ENCODE data around the gene FBXW5. TPM values are rescaled to one million over a fixed set of nuclear protein-coding genes. Genes with fewer than 3 reads are reported as not detected.

Gene FBXW5
- total RNA-seq, 2 experiments from 2014 or later: 63.3 to 89.6 TPM

- Histone ChIP-seq H3K79me2 (ENCODE audit: insufficient read depth, low read depth, low read length) (no peaks in the 10 kb centered on the region), H3K4me3 (ENCODE audit: low read depth, low read length, poor library complexity, severe bottlenecking) (no peak overlapping the region), H3K36me3 (ENCODE audit: insufficient read depth, low read length) (peaks cover 83% of the 10 kb centered on the region), H3K4me2 (ENCODE audit: low read length) (no peak overlapping the region), H3K4me1 (ENCODE audit: insufficient read depth, low read length, poor library complexity, severe bottlenecking) (no peaks in the 10 kb centered on the region), H4K20me1 (ENCODE audit: insufficient read depth, low read length) (no peaks in the 10 kb centered on the region), H2AFZ (ENCODE audit: low read length) (no peak overlapping the region), H3K9me3 (ENCODE audit: low read length) (no peaks in the 10 kb centered on the region), H3K27ac (ENCODE audit: low read depth, low read length, poor library complexity, severe bottlenecking) (no peak overlapping the region), H3K9me2 (ENCODE audit: insufficient read depth, low read length) (no peaks in the 10 kb centered on the region)
- intact Hi-C loops (cut with micrococcal nuclease; ENCODE audit: unreplicated experiment): no loop called here
- POLR2A ChIA-PET: interaction anchor here (0.9 kb wide), 1 partner anchor 10 kb away, joined by 4 read pairs; no protein-coding TSS in a partner anchor
- no peak for DNase-seq (ENCODE audit: low spot score)
- BruUV-seq (replicated peaks): no TSS peak
- TF ChIP-seq CTCF (conservative IDR thresholded peaks at IDR 0.05; ENCODE audit: low read length): no peak
- no peak for TF ChIP-seq EZH2phosphoT487 (IDR thresholded peaks at IDR 0.05; ENCODE audit: borderline replicate concordance, low read depth, low read length)
- CTCF ChIA-PET (ENCODE audit: unreplicated experiment): no interaction called here
Observed at GRCh38 chr9:136907011-136907914, 37.3 kb downstream of the FBXW5 start.

GRCh38 chr9:136906266-136906665 lies 38.3 kb downstream of the FBXW5 start:
- CTCF ChIA-PET (ENCODE audit: unreplicated experiment): no interaction called here
- BruUV-seq (replicated peaks): no TSS peak
- intact Hi-C loops (cut with micrococcal nuclease; ENCODE audit: unreplicated experiment): no loop called here
- H3K27ac ChIP-seq (ENCODE audit: low read depth, low read length, poor library complexity, severe bottlenecking): no peak overlapping the region
- TF ChIP-seq EZH2phosphoT487 (IDR thresholded peaks at IDR 0.05; ENCODE audit: borderline replicate concordance, low read depth, low read length) (no peak), CTCF (conservative IDR thresholded peaks at IDR 0.05; ENCODE audit: low read length) (no peak)
- H3K9me3 ChIP-seq (ENCODE audit: low read length): no peaks in the 10 kb centered on the region
- no peak overlapping the region for H3K4me3 ChIP-seq (ENCODE audit: low read depth, low read length, poor library complexity, severe bottlenecking)
- H2AFZ ChIP-seq (ENCODE audit: low read length): no peak overlapping the region
- no peaks in the 10 kb centered on the region for H3K9me2 ChIP-seq (ENCODE audit: insufficient read depth, low read length)
- POLR2A ChIA-PET: no interaction called here
- H3K79me2 ChIP-seq (ENCODE audit: insufficient read depth, low read depth, low read length): no peaks in the 10 kb centered on the region
- peaks cover 90% of the 10 kb centered on the region for H3K36me3 ChIP-seq (ENCODE audit: insufficient read depth, low read length)
- no peaks in the 10 kb centered on the region for H3K4me1 ChIP-seq (ENCODE audit: insufficient read depth, low read length, poor library complexity, severe bottlenecking)
- no peak overlapping the region for H3K4me2 ChIP-seq (ENCODE audit: low read length)
- DNase-seq (ENCODE audit: low spot score): no peak
- no peaks in the 10 kb centered on the region for H4K20me1 ChIP-seq (ENCODE audit: insufficient read depth, low read length)

GRCh38 chr9:136903041-136903554 lies 41.4 kb downstream of the FBXW5 start:
- H3K79me2 ChIP-seq (ENCODE audit: insufficient read depth, low read depth, low read length): no peaks in the 10 kb centered on the region
- no peak for DNase-seq (ENCODE audit: low spot score)
- BruUV-seq (replicated peaks): no TSS peak
- peaks cover 96% of the 10 kb centered on the region for H3K36me3 ChIP-seq (ENCODE audit: insufficient read depth, low read length)
- ChIA-PET POLR2A (no interaction called here), CTCF (ENCODE audit: unreplicated experiment) (no interaction called here)
- H3K27ac ChIP-seq (ENCODE audit: low read depth, low read length, poor library complexity, severe bottlenecking): no peak overlapping the region
- TF ChIP-seq CTCF (conservative IDR thresholded peaks at IDR 0.05; ENCODE audit: low read length) (no peak), EZH2phosphoT487 (IDR thresholded peaks at IDR 0.05; ENCODE audit: borderline replicate concordance, low read depth, low read length) (no peak)
- no peak overlapping the region for H3K4me3 ChIP-seq (ENCODE audit: low read depth, low read length, poor library complexity, severe bottlenecking)
- no peaks in the 10 kb centered on the region for H4K20me1 ChIP-seq (ENCODE audit: insufficient read depth, low read length)
- intact Hi-C loops (cut with micrococcal nuclease; ENCODE audit: unreplicated experiment): no loop called here
- no peaks in the 10 kb centered on the region for H3K9me2 ChIP-seq (ENCODE audit: insufficient read depth, low read length)
- no peaks in the 10 kb centered on the region for H3K4me1 ChIP-seq (ENCODE audit: insufficient read depth, low read length, poor library complexity, severe bottlenecking)
- no peak overlapping the region for H2AFZ ChIP-seq (ENCODE audit: low read length)
- no peaks in the 10 kb centered on the region for H3K9me3 ChIP-seq (ENCODE audit: low read length)
- no peak overlapping the region for H3K4me2 ChIP-seq (ENCODE audit: low read length)
